LNCAP (cell line): Measurements from ENCODE around the gene BCL2.

Experiments
- TF ChIP-seq, protein P1 (sequence below): fragments of 450-650 bp; IDR thresholded peaks from 2 replicates; pipeline ENCODE4 v1.5.1; 2017; ENCODE audit warnings: mild to moderate bottlenecking

BCL2 gene

DNA sequence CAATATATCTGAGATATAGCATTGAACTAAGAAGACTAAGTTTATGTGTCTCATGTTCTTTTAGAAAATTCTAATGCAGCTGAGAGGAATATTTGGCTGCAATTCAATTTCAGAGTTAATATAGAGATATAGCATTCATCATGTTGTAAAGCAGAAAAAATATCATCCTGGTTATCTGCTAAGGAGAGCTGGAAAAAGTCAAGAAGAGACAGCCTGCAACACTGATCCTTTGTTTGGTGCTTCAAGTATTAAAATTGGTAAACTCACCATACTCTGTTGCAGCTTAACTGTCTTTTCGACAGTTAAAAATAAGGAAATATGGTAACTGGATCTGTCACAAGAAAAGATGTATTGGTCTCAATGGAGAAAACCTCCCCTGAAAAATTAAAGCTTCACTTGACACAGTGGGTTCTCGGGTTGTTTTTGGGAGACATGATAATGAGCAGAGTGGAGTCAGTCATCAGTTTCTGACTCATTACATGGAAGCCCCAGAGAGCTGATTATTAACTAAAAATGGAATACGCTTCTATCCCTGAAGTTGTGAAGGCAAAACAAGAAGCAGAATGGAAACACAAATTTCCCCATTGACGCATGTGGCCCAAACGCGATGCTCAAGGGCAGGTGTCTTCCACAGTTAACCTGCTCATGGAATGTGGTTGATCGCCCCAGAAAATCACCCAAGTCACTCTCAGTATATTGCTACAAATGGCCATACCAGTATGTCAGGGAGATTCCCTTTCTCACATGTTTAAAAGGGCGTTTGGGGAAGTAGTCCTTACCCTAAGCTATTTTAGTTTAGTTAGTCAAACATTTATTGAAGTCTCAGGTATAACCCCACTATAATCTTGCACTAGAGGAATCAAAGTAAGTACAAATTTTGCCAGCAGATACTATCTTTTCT is 8.2 kb downstream of the BCL2 start:
- TF ChIP-seq, protein P1, sequence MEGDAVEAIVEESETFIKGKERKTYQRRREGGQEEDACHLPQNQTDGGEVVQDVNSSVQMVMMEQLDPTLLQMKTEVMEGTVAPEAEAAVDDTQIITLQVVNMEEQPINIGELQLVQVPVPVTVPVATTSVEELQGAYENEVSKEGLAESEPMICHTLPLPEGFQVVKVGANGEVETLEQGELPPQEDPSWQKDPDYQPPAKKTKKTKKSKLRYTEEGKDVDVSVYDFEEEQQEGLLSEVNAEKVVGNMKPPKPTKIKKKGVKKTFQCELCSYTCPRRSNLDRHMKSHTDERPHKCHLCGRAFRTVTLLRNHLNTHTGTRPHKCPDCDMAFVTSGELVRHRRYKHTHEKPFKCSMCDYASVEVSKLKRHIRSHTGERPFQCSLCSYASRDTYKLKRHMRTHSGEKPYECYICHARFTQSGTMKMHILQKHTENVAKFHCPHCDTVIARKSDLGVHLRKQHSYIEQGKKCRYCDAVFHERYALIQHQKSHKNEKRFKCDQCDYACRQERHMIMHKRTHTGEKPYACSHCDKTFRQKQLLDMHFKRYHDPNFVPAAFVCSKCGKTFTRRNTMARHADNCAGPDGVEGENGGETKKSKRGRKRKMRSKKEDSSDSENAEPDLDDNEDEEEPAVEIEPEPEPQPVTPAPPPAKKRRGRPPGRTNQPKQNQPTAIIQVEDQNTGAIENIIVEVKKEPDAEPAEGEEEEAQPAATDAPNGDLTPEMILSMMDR: no peak

DNA sequence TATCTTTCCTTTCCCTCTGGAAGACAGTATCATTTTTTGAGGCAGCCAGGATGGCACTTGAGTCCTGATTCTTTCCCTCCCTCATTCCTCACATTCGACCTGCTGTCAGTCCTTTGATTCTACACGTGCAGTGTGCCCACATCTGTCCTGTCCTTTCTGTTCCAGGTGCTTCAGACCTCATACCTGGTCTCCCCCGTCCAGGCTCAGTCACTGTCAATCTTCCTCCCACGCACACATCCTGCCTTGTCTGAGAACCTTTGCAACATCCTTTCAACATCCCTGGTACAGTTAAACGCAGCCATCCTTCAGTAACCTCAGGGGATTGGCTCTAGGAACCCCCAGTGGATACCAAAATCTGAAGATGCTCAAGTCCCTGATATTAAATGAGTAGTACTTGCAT is 10.1 kb downstream of the BCL2 start:
- TF ChIP-seq, protein P1: no peak

GRCh38 chr18:63307551-63308200 is 11.9 kb downstream of the BCL2 start:
- TF ChIP-seq, protein P1: no peak

DNA sequence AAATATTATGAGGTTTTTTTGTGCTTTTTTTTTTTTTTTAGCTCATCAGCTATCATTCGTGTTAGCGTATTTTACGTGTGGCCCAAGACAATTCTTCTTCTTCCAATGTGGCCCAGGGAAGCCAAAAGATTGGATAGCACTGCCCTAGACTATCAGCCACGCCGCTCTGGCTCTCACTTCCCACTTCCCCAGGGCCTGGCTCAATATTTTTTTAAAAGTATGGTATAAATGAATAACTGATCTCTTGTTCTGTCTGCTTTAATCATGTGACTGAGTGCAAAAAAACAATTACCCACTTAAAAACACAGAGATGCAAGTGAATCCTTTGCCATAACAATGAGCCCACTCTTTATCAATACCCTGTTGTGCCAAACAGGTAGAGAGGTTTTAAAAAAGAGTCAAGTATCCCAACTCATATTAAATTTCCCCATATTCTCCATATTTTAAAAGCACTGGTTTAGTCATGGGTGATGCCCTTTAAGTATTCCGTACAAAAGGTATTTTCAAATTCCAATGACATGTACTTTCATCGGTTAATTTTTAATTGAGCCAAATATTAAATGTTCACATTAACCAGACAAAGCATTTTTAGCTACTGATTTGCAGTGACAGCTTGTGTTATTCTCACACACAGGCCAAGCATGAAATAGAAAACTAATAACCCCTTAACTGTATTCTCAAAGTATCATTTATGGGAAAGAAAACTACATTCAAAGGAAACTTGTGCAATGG is 12.6 kb downstream of the BCL2 start:
- TF ChIP-seq, protein P1: no peak

DNA sequence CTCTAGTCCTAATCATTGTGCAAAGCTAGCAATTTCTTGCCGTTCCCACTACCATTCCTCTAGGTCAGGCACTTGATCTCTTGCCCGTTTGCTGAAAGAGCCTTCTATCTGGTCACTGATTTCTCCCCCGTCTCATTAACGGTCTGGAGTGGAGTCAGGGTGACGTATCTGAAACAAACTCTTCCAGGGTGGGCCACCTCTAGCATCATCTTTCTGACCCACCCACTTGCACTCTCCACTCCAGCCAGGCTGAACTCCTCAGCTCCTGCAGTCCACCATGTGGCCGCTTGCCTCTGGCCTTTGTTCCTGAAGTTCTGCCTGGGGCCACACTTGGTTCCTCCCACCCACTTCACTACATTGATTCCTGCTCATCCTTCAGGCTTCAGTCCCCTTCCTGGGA is 13.3 kb downstream of the BCL2 start:
- TF ChIP-seq, protein P1: no peak

DNA sequence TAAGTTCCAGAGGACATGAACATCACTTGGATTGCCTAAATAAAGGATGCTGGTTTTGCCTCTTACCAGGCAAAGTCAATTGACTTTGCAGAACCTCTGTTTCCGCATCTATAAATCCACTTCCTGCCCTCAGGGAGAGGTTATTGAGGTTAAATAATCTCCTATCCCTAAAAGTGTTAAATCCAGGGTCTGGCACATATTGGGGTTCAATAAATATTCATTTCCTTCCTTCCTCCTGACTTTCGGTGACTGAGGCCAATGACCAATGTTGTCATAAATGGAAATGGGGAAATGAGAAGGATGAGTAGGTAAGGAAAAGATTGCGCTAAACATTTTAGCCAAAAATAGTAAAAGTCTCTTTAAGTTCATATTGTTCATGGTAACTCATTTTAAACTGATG is 16.0 kb downstream of the BCL2 start:
- TF ChIP-seq, protein P1: no peak

DNA sequence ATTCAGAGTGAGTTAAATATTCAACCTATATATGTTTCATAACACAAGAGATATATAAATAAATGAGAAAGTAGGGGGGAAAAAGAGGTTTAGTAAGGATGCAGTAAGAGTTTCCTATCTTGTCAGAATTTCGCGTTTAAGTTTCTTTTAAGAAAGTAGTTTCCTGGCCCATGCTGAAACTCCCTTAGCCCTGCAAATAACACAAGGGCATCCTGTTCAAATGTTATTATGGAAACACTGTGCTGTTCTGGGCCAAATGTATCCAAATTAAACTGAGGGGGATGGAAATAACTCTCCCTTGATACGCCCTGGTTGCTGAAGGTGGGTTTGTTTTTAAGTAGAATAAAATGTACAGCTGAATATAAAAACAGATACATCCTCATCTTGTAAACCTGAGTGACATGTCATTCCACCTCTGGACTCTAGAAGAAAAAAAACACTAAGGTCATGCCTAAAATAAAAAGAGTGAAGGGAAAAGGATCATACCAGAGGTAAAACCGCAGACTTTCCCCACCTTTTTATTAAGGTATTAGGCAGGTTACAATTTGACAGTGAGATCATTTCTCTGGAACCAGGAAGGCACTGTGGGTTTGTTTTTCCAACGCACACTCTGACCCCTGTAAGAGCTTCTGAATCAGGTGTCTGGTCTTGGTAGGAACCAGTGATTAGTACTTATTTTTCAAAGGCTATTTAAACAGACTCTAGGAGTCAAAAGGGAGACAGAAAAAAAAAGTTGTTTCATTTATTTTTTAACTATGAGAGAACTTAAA is 16.7 kb downstream of the BCL2 start:
- TF ChIP-seq, protein P1: no peak
